HEK293 (cell line): Measurements from ENCODE around the gene ZNF221.

Experiments used
- GLIS2 ChIP-seq: fragments of 450-650 bp; formaldehyde crosslinking; IDR thresholded peaks from 2 replicates; pipeline ENCODE4 v1.5.1; 2016; ENCODE audit warnings: missing biosample characterization, missing genetic modification characterization
- KLF7 ChIP-seq: fragments of 450-650 bp; formaldehyde crosslinking; IDR thresholded peaks from 2 replicates; pipeline ENCODE4 v1.5.1; 2016; ENCODE audit warnings: missing biosample characterization, missing genetic modification characterization, borderline replicate concordance
- SALL2 ChIP-seq: fragments of 450-650 bp; formaldehyde crosslinking; IDR thresholded peaks from 2 replicates; pipeline ENCODE4 v1.5.0; 2017; ENCODE audit warnings: missing biosample characterization, mild to moderate bottlenecking, missing genetic modification characterization, borderline replicate concordance
- SCRT1 ChIP-seq: fragments of 450-650 bp; formaldehyde crosslinking; IDR thresholded peaks from 2 replicates; pipeline ENCODE4 v1.5.1; 2016; ENCODE audit warnings: missing biosample characterization, missing genetic modification characterization, borderline replicate concordance
- WT1 ChIP-seq: fragments of 450-650 bp; formaldehyde crosslinking; IDR thresholded peaks from 2 replicates; pipeline ENCODE4 v1.5.1; 2016; ENCODE audit warnings: missing biosample characterization, missing genetic modification characterization
- ZFHX2 ChIP-seq: fragments of 450-650 bp; formaldehyde crosslinking; conservative IDR thresholded peaks from 2 replicates; pipeline ENCODE4 v1.5.1; 2016; ENCODE audit warnings: missing biosample characterization, missing genetic modification characterization
- ZFP3 ChIP-seq: fragments of 450-650 bp; formaldehyde crosslinking; IDR thresholded peaks from 2 replicates; pipeline ENCODE4 v1.5.1; 2016; ENCODE audit warnings: low read depth, missing biosample characterization, missing genetic modification characterization
- ZNF132 ChIP-seq: fragments of 450-650 bp; formaldehyde crosslinking; IDR thresholded peaks from 2 replicates; pipeline ENCODE4 v1.5.1; 2017; ENCODE audit warnings: missing biosample characterization, missing genetic modification characterization, borderline replicate concordance
- ZNF133 ChIP-seq: fragments of 450-650 bp; formaldehyde crosslinking; IDR thresholded peaks from 2 replicates; pipeline ENCODE4 v1.5.1; 2016; ENCODE audit warnings: missing biosample characterization, missing genetic modification characterization
- ZNF16 ChIP-seq: fragments of 450-650 bp; formaldehyde crosslinking; IDR thresholded peaks from 2 replicates; pipeline ENCODE4 v1.5.1; 2016; ENCODE audit warnings: low read depth, missing biosample characterization, missing genetic modification characterization
- ZNF211 ChIP-seq: fragments of 450-650 bp; formaldehyde crosslinking; IDR thresholded peaks from 2 replicates; pipeline ENCODE4 v1.5.1; 2016; ENCODE audit warnings: low read depth, missing biosample characterization, missing genetic modification characterization
- ZNF214 ChIP-seq: fragments of 450-650 bp; formaldehyde crosslinking; IDR thresholded peaks from 2 replicates; pipeline ENCODE4 v1.5.1; 2017; ENCODE audit warnings: missing biosample characterization, mild to moderate bottlenecking, missing genetic modification characterization, borderline replicate concordance
- ZNF23 ChIP-seq: fragments of 450-650 bp; formaldehyde crosslinking; IDR thresholded peaks from 2 replicates; pipeline ENCODE4 v1.5.1; 2016; ENCODE audit warnings: missing biosample characterization, missing genetic modification characterization, borderline replicate concordance
- ZNF239 ChIP-seq: fragments of 450-650 bp; formaldehyde crosslinking; IDR thresholded peaks from 2 replicates; pipeline ENCODE4 v1.5.1; 2016; ENCODE audit warnings: missing biosample characterization, missing genetic modification characterization
- ZNF274 ChIP-seq, 2 experiments: fragments of 200-500 bp in 1 of 2; fragments of 450-650 bp in 1 of 2; sonication (Bioruptor generic) in 1 of 2; formaldehyde crosslinking in 1 of 2; IDR thresholded peaks; 2 replicates each; pipeline versions ENCODE4 v1.5.1 to v1.6.1; 2014 to 2016; ENCODE audit warnings: borderline replicate concordance in 1 of 2, inconsistent platforms in 1 of 2, low read length in 1 of 2, missing biosample characterization in 1 of 2, missing genetic modification characterization in 1 of 2
- ZNF292 ChIP-seq: fragments of 450-650 bp; formaldehyde crosslinking; IDR thresholded peaks from 2 replicates; pipeline ENCODE4 v1.5.1; 2016; ENCODE audit warnings: low read depth, missing biosample characterization, missing genetic modification characterization, borderline replicate concordance
- ZNF341 ChIP-seq: fragments of 450-650 bp; formaldehyde crosslinking; IDR thresholded peaks from 2 replicates; pipeline ENCODE4; 2016; ENCODE audit warnings: low read depth, missing biosample characterization, missing genetic modification characterization
- ZNF391 ChIP-seq: fragments of 450-650 bp; formaldehyde crosslinking; IDR thresholded peaks from 2 replicates; pipeline ENCODE4 v1.5.1; 2016; ENCODE audit warnings: low read depth, missing biosample characterization, missing genetic modification characterization, borderline replicate concordance
- ZNF404 ChIP-seq: fragments of 450-650 bp; formaldehyde crosslinking; IDR thresholded peaks from 2 replicates; pipeline ENCODE4 v1.5.1; 2017; ENCODE audit warnings: missing biosample characterization, missing genetic modification characterization
- ZNF514 ChIP-seq: fragments of 450-650 bp; formaldehyde crosslinking; IDR thresholded peaks from 2 replicates; pipeline ENCODE4 v1.5.1; 2016; ENCODE audit warnings: missing biosample characterization, missing genetic modification characterization
- ZNF571 ChIP-seq: fragments of 450-650 bp; formaldehyde crosslinking; IDR thresholded peaks from 2 replicates; pipeline ENCODE4 v1.5.0; 2017; ENCODE audit warnings: missing biosample characterization, missing genetic modification characterization
- ZNF600 ChIP-seq: fragments of 450-650 bp; formaldehyde crosslinking; IDR thresholded peaks from 2 replicates; pipeline ENCODE4 v1.5.1; 2016; ENCODE audit warnings: missing biosample characterization, missing genetic modification characterization
- ZNF610 ChIP-seq: fragments of 450-650 bp; formaldehyde crosslinking; IDR thresholded peaks from 2 replicates; pipeline ENCODE4 v1.5.1; 2016; ENCODE audit warnings: missing biosample characterization, missing genetic modification characterization, borderline replicate concordance
- ZNF626 ChIP-seq: fragments of 450-650 bp; sonication (Bioruptor Pico); formaldehyde crosslinking; IDR thresholded peaks from 2 replicates; pipeline ENCODE4 v1.5.1; 2018; ENCODE audit warnings: missing biosample characterization, missing genetic modification characterization, inconsistent platforms
- ZNF660 ChIP-seq: fragments of 450-650 bp; IDR thresholded peaks from 2 replicates; pipeline ENCODE4 v1.5.1; 2018; ENCODE audit warnings: missing biosample characterization, mild to moderate bottlenecking, missing genetic modification characterization
- ZNF777 ChIP-seq: fragments of 450-650 bp; formaldehyde crosslinking; IDR thresholded peaks from 2 replicates; pipeline ENCODE4 v1.5.1; 2017; ENCODE audit warnings: missing biosample characterization, missing genetic modification characterization, borderline replicate concordance
- ZNF785 ChIP-seq: fragments of 450-650 bp; formaldehyde crosslinking; IDR thresholded peaks from 2 replicates; pipeline ENCODE4 v1.5.1; 2016; ENCODE audit warnings: missing biosample characterization, missing genetic modification characterization
- ZXDB ChIP-seq: fragments of 450-650 bp; formaldehyde crosslinking; IDR thresholded peaks from 2 replicates; pipeline ENCODE4 v1.5.1; 2016; ENCODE audit warnings: missing biosample characterization, missing genetic modification characterization
- TF ChIP-seq, protein P1 (sequence below): fragments of 450-650 bp; formaldehyde crosslinking; optimal IDR thresholded peaks from 2 replicates; pipeline ENCODE3; 2016; ENCODE audit warnings: missing biosample characterization, mild to moderate bottlenecking, missing genetic modification characterization
- TF ChIP-seq, protein P2 (sequence below): fragments of 450-650 bp; formaldehyde crosslinking; IDR thresholded peaks from 2 replicates; pipeline ENCODE4 v1.5.1; 2016; ENCODE audit warnings: missing biosample characterization, missing genetic modification characterization
- TF ChIP-seq, protein P3 (sequence below): IDR thresholded peaks from 2 replicates; pipeline ENCODE4 v1.6.1; 2011; ENCODE audit warnings: mild to moderate bottlenecking, low read depth, low read length, borderline replicate concordance
- TF ChIP-seq, protein P4 (sequence below): fragments of 450-650 bp; formaldehyde crosslinking; conservative IDR thresholded peaks from 2 replicates; pipeline ENCODE4 v1.5.1; 2016; ENCODE audit warnings: low read depth, missing biosample characterization, missing genetic modification characterization

The ZNF221 gene

DNA sequence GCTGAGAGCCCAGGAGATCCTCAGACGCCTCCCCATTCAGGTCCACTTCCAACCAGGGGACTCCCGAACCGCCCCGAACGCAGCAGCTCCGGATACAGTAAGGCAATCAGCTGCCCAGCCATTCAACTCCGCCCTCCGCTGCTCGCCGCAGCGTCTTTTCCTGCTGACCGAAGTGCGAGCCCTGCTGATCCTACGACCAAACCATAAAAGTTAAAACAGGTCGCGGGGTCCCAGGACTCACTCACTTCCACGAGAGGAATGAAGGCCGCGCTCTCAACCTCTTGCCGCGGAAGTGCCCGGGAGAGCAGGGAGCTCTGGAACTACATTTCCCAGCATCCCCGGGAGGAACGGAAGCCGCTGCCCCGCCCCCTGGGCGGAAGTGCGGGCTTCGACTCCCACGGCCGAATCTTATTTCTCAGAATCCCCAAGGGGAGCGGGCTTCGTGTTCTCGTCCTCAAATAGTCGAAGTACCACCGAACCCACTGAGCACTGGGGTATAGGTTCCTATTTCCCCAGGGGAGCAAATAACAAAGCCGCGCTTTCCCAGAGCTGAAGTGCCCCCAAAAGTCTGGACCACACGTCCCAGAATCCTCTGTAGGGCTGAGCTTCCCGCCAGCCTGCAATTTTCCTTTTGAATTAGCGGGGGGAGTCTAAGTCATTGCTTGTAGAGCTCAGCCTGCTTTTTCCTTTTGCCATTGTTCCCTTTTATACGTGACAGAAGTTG lies 15.9 kb upstream of the ZNF221 start, which contains the start of gene ZNF45 (continued):
- TF ChIP-seq ZXDB (tag by site-specific recombination) (peak; percentile 95), ZNF133 (tag by site-specific recombination) (no peak), KLF7 (tag by site-specific recombination) (peak; percentile 59; the same call in 1 of the 2 replicates), ZNF404 (tag by site-specific recombination) (no peak), ZFP3 (tag by site-specific recombination) (no peak), ZNF292 (tag by site-specific recombination) (no peak), ZNF16 (tag by site-specific recombination) (no peak), WT1 (peak; percentile 53), ZNF626 (tag by site-specific recombination) (no peak; the same call in 1 of the 2 replicates), ZNF23 (tag by site-specific recombination) (no peak), ZNF341 (tag by site-specific recombination) (peak; percentile 70), ZNF274 (IDR thresholded peaks at IDR 0.05; ENCODE audit: low read length) (no peak), ZNF274 (tag by site-specific recombination; IDR thresholded peaks at IDR 0.05; ENCODE audit: borderline replicate concordance) (no peak), ZNF785 (tag by site-specific recombination) (0 out of 2 replicates have a peak, but pooled peaks have one; percentile 51), ZNF600 (peak; percentile 100), ZNF610 (peak; percentile 52; the same call in 1 of the 2 replicates), ZNF660 (peak; percentile 99), ZNF132 (no peak), ZNF391 (tag by site-specific recombination) (no peak; the same call in 1 of the 2 replicates), ZNF514 (tag by site-specific recombination) (no peak), ZNF214 (tag by site-specific recombination) (no peak), ZNF777 (no peak; the same call in 1 of the 2 replicates), SCRT1 (tag by site-specific recombination) (no peak), SALL2 (tag by site-specific recombination) (no peak), ZNF571 (tag by site-specific recombination) (no peak), ZFHX2 (tag by site-specific recombination) (peak; percentile 83), ZNF211 (tag by site-specific recombination) (no peak), ZNF239 (tag by site-specific recombination) (no peak), GLIS2 (tag by site-specific recombination) (peak; percentile 91)
- TF ChIP-seq, protein P1, sequence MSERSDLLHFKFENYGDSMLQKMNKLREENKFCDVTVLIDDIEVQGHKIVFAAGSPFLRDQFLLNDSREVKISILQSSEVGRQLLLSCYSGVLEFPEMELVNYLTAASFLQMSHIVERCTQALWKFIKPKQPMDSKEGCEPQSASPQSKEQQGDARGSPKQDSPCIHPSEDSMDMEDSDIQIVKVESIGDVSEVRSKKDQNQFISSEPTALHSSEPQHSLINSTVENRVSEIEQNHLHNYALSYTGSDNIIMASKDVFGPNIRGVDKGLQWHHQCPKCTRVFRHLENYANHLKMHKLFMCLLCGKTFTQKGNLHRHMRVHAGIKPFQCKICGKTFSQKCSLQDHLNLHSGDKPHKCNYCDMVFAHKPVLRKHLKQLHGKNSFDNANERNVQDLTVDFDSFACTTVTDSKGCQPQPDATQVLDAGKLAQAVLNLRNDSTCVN (tag by site-specific recombination), result peak; percentile 60
- TF ChIP-seq, protein P2, sequence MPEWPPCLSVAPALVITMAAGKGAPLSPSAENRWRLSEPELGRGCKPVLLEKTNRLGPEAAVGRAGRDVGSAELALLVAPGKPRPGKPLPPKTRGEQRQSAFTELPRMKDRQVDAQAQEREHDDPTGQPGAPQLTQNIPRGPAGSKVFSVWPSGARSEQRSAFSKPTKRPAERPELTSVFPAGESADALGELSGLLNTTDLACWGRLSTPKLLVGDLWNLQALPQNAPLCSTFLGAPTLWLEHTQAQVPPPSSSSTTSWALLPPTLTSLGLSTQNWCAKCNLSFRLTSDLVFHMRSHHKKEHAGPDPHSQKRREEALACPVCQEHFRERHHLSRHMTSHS (tag by site-specific recombination), result no peak
- TF ChIP-seq, protein P3, sequence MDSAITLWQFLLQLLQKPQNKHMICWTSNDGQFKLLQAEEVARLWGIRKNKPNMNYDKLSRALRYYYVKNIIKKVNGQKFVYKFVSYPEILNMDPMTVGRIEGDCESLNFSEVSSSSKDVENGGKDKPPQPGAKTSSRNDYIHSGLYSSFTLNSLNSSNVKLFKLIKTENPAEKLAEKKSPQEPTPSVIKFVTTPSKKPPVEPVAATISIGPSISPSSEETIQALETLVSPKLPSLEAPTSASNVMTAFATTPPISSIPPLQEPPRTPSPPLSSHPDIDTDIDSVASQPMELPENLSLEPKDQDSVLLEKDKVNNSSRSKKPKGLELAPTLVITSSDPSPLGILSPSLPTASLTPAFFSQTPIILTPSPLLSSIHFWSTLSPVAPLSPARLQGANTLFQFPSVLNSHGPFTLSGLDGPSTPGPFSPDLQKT, result peak; percentile 75
- TF ChIP-seq, protein P4, sequence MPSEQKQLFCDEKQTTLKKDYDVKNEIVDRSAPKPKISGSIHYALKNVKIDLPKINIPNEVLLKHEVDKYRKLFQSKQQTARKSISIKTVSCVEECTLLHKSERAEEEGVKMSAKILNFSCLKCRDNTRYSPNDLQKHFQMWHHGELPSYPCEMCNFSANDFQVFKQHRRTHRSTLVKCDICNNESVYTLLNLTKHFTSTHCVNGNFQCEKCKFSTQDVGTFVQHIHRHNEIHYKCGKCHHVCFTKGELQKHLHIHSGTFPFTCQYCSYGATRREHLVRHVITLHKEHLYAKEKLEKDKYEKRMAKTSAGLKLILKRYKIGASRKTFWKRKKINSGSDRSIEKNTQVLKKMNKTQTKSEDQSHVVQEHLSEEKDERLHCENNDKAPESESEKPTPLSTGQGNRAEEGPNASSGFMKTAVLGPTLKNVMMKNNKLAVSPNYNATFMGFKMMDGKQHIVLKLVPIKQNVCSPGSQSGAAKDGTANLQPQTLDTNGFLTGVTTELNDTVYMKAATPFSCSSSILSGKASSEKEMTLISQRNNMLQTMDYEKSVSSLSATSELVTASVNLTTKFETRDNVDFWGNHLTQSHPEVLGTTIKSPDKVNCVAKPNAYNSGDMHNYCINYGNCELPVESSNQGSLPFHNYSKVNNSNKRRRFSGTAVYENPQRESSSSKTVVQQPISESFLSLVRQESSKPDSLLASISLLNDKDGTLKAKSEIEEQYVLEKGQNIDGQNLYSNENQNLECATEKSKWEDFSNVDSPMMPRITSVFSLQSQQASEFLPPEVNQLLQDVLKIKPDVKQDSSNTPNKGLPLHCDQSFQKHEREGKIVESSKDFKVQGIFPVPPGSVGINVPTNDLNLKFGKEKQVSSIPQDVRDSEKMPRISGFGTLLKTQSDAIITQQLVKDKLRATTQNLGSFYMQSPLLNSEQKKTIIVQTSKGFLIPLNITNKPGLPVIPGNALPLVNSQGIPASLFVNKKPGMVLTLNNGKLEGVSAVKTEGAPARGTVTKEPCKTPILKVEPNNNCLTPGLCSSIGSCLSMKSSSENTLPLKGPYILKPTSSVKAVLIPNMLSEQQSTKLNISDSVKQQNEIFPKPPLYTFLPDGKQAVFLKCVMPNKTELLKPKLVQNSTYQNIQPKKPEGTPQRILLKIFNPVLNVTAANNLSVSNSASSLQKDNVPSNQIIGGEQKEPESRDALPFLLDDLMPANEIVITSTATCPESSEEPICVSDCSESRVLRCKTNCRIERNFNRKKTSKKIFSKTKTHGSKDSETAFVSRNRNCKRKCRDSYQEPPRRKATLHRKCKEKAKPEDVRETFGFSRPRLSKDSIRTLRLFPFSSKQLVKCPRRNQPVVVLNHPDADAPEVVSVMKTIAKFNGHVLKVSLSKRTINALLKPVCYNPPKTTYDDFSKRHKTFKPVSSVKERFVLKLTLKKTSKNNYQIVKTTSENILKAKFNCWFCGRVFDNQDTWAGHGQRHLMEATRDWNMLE, result peak; percentile 94
